NT2/D1 (cell line): Measurements from ENCODE around the gene ZC3H8.

Experiments
- SUZ12 ChIP-seq: IDR thresholded peaks from 2 replicates; pipeline ENCODE4 v1.6.1; 2011; ENCODE audit not compliant: insufficient read length, insufficient read depth; ENCODE audit errors: extremely low read depth
- YY1 ChIP-seq: IDR thresholded peaks from 2 replicates; pipeline ENCODE4 v1.6.1; 2011; ENCODE audit not compliant: insufficient read length, insufficient read depth
- ZNF274 ChIP-seq: IDR thresholded peaks from 2 replicates; pipeline ENCODE4 v1.6.1; 2011; ENCODE audit warnings: mild to moderate bottlenecking, low read depth, low read length

DNA sequence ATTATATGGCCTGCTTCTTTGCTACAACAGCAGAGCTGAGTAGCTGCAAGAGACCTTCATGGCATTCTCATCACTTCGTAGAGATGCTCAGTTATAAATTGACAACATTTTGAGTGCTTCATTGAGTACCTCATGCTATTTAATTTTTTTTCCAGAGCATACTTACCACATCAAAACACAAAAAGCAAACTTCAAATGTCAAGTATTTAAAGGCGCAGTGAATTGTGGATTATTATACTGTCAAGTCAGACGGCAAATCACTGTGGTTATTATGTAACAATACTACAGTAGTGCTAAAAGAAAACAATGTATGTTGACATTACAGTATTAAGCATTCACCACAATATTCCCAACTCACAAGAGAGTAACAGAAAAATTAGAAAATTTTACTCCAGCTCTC, 12.5 kb downstream of the ZC3H8 start:
- TF ChIP-seq SUZ12: no peak
- no peak for TF ChIP-seq YY1
- no peak for TF ChIP-seq ZNF274
